H9 (cell line): ENCODE measurements around the gene NOTCH1. TPM values are rescaled to one million over a fixed set of nuclear protein-coding genes. Genes with fewer than 3 reads are reported as not detected.

Source experiments
- DNase-seq: peaks from one replicate; pipeline ENCODE4 v3.0.0-alpha.2; 2017
- H2AFZ ChIP-seq: one replicate; pipeline ENCODE4 v1.6.1; 2013; ENCODE audit warnings: mild to moderate bottlenecking, low read length, control low read depth, moderate library complexity
- H2AK5ac ChIP-seq: 2 replicates; pipeline ENCODE4 v1.6.1; 2013; ENCODE audit warnings: low read length, control low read depth, mixed read lengths; ENCODE audit not compliant: insufficient read length
- H2BK120ac ChIP-seq: one replicate; pipeline ENCODE4 v1.6.1; 2013; ENCODE audit warnings: low read depth, mild to moderate bottlenecking, low read length, control low read depth, inconsistent platforms; ENCODE audit not compliant: poor library complexity, severe bottlenecking
- H2BK12ac ChIP-seq: 2 replicates; pipeline ENCODE4 v1.6.1; 2013; ENCODE audit warnings: low read length, control low read depth, mixed read lengths, low read depth; ENCODE audit not compliant: insufficient read length
- H2BK15ac ChIP-seq: 2 replicates; pipeline ENCODE4 v1.6.1; 2013; ENCODE audit warnings: low read depth, low read length, control low read depth
- H2BK20ac ChIP-seq: one replicate; pipeline ENCODE4 v1.6.1; 2013; ENCODE audit warnings: low read depth, mild to moderate bottlenecking, low read length, control low read depth, inconsistent platforms; ENCODE audit not compliant: poor library complexity, severe bottlenecking
- H2BK5ac ChIP-seq: 2 replicates; pipeline ENCODE4 v1.6.1; 2013; ENCODE audit warnings: low read length, control low read depth, mixed read lengths; ENCODE audit not compliant: insufficient read length
- H3K14ac ChIP-seq: 2 replicates; pipeline ENCODE4 v1.6.1; 2013; ENCODE audit warnings: low read length, control low read depth; ENCODE audit not compliant: insufficient read depth
- H3K18ac ChIP-seq: 2 replicates; pipeline ENCODE4 v1.6.1; 2013; ENCODE audit warnings: low read depth, mild to moderate bottlenecking, mixed read lengths, low read length, control low read depth; ENCODE audit not compliant: insufficient read length
- H3K23ac ChIP-seq: 2 replicates; pipeline ENCODE4 v1.6.1; 2013; ENCODE audit warnings: low read length, control low read depth, mixed read lengths, low read depth; ENCODE audit not compliant: insufficient read length
- H3K23me2 ChIP-seq: 2 replicates; pipeline ENCODE4 v1.6.1; 2013; ENCODE audit warnings: low read depth, mild to moderate bottlenecking, mixed read lengths, low read length, control low read depth; ENCODE audit not compliant: insufficient read length, poor library complexity, severe bottlenecking
- H3K27ac ChIP-seq: 2 replicates; pipeline ENCODE4 v1.5.1; 2013; ENCODE audit warnings: low read length, control low read depth, mixed read lengths, low read depth; ENCODE audit not compliant: insufficient read length
- H3K27me3 ChIP-seq: 2 replicates; pipeline ENCODE4 v1.6.1; 2013; ENCODE audit warnings: low read length, control low read depth, inconsistent platforms; ENCODE audit not compliant: insufficient read depth
- H3K4ac ChIP-seq: 2 replicates; pipeline ENCODE4 v1.6.1; 2013; ENCODE audit warnings: low read depth, mild to moderate bottlenecking, control low read depth, inconsistent platforms, low read length, moderate library complexity
- H3K4me1 ChIP-seq: 2 replicates; pipeline ENCODE4 v1.6.1; 2013; ENCODE audit warnings: low read length, control low read depth, inconsistent platforms; ENCODE audit not compliant: insufficient read depth
- H3K4me2 ChIP-seq: 2 replicates; pipeline ENCODE4 v1.6.1; 2013; ENCODE audit warnings: low read length, control low read depth, mixed read lengths; ENCODE audit not compliant: insufficient read length, insufficient read depth
- H3K56ac ChIP-seq: 2 replicates; pipeline ENCODE4 v1.6.1; 2013; ENCODE audit warnings: low read depth, mild to moderate bottlenecking, mixed read lengths, low read length, control low read depth; ENCODE audit not compliant: insufficient read length
- H3K79me1 ChIP-seq: 2 replicates; pipeline ENCODE4 v1.6.1; 2013; ENCODE audit warnings: low read depth, mild to moderate bottlenecking, moderate library complexity, low read length, control low read depth, inconsistent platforms; ENCODE audit not compliant: insufficient read depth, poor library complexity, severe bottlenecking
- H3K79me2 ChIP-seq: 2 replicates; pipeline ENCODE4 v1.6.1; 2013; ENCODE audit warnings: low read length, control low read depth, inconsistent platforms; ENCODE audit not compliant: insufficient read depth
- H3K9ac ChIP-seq: 2 replicates; pipeline ENCODE4 v1.6.1; 2013; ENCODE audit warnings: low read length, control low read depth, mixed read lengths; ENCODE audit not compliant: insufficient read length; ENCODE audit errors: extremely low read depth
- H3K9me3 ChIP-seq: one replicate; pipeline ENCODE4 v1.6.1; 2013; ENCODE audit warnings: low read depth, low read length, inconsistent platforms; ENCODE audit not compliant: control insufficient read depth
- H3T11ph ChIP-seq: one replicate; pipeline ENCODE4 v1.6.1; 2013; ENCODE audit warnings: mild to moderate bottlenecking, low read length, control low read depth, inconsistent platforms
- H4K20me1 ChIP-seq: one replicate; pipeline ENCODE4 v1.6.1; 2013; ENCODE audit not compliant: control insufficient read depth, insufficient read length, insufficient read depth
- H4K5ac ChIP-seq: 2 replicates; pipeline ENCODE4 v1.6.1; 2013; ENCODE audit warnings: low read depth, mild to moderate bottlenecking, mixed read lengths, low read length, control low read depth; ENCODE audit not compliant: insufficient read length
- H4K8ac ChIP-seq: replicated peaks from 2 replicates; pipeline ENCODE4 v1.6.1; 2013; ENCODE audit warnings: low read length, control low read depth, mixed read lengths, low read depth; ENCODE audit not compliant: insufficient read length
- H4K91ac ChIP-seq: 2 replicates; pipeline ENCODE4 v1.6.1; 2013; ENCODE audit warnings: low read depth, mild to moderate bottlenecking, moderate library complexity, mixed read lengths, low read length, control low read depth; ENCODE audit not compliant: insufficient read length
- H3K27ac Mint-ChIP-seq, 3 experiments: 2 replicates in 2 of 3; 3 replicates in 1 of 3; pipeline ENCODE4 v1.8.0; 2020 to 2021; ENCODE audit warnings: mixed read lengths in 3 of 3, mild to moderate bottlenecking in 1 of 3, moderate library complexity in 1 of 3
- H3K27me3 Mint-ChIP-seq: 2 replicates; pipeline ENCODE4 v1.8.0; 2021; ENCODE audit warnings: low read depth, mild to moderate bottlenecking, moderate library complexity, mixed read lengths
- H3K36me3 Mint-ChIP-seq, 3 experiments: 2 replicates in 2 of 3; 3 replicates in 1 of 3; pipeline ENCODE4 v1.8.0; 2020 to 2021; ENCODE audit warnings: low read depth in 3 of 3, mixed read lengths in 3 of 3; ENCODE audit not compliant: insufficient read depth in 1 of 3
- H3K4me1 Mint-ChIP-seq, 2 experiments: 2 replicates each; pipeline ENCODE4 v1.8.0; 2020; ENCODE audit warnings: mixed read lengths in 2 of 2
- H3K4me3 Mint-ChIP-seq, 2 experiments: 2 replicates in 1 of 2; 3 replicates in 1 of 2; pipeline ENCODE4 v1.8.0; 2020 to 2021; ENCODE audit warnings: mild to moderate bottlenecking in 2 of 2, mixed read lengths in 2 of 2, moderate library complexity in 1 of 2
- H3K9me3 Mint-ChIP-seq, 2 experiments: 2 replicates in 1 of 2; 3 replicates in 1 of 2; pipeline ENCODE4 v1.8.0; 2020; ENCODE audit warnings: mild to moderate bottlenecking in 2 of 2, mixed read lengths in 2 of 2, moderate library complexity in 1 of 2
- WGBS: extraction: QIAGEN DNeasy Blood & Tissue Kit; methylation state at CpG from one replicate; pipeline ENCODE4 v1.1.7; 2013; ENCODE audit warnings: missing lambda C conversion rate, low lambda C conversion rate, mixed read lengths; ENCODE audit not compliant: insufficient read length; ENCODE audit errors: extremely low coverage; 5-methylcytosine and 5-hydroxymethylcytosine counted together
- total RNA-seq: library from RNA; stranded (reverse); gene quantifications from 2 replicates; pipeline ENCODE4 v1.2.1, GENCODE V29; 2021
- TF ChIP-seq, protein P1 (sequence below): fragments of 200-600 bp; sonication (generic); conservative IDR thresholded peaks from 3 replicates; pipeline ENCODE4 v1.8.0; 2021; ENCODE audit warnings: antibody characterized with exemption, mild to moderate bottlenecking

The NOTCH1 gene
- total RNA-seq, 1 experiment from 2014 or later: 71.6 TPM

DNA sequence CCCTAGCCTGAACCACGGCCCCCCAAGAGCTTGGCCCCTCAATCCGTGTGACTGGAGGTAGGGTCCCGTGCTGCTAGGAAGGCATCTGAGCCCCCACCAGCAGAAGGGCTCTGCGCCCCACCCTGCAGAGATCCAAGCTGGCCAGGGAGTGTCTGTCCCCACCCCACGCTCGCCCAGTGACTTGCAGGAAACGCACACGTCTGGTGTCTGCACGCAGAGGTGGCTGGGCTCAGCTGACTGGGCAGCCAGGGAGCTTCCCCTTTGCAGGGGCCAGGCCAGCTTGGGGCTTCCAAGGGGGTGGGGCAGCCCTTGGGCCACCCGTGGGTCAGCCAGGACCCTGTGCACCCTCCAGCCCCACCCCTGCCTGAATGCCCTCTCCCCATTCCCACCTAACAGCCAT, 24.3 kb downstream of the NOTCH1 start:
- H3K9me3 Mint-ChIP-seq: no peaks in the 10 kb centered on the region
- H3K56ac ChIP-seq: no peak overlapping the region
- H4K91ac ChIP-seq: no peak overlapping the region
- H4K8ac ChIP-seq: no peak overlapping the region
- no peak overlapping the region for H2AFZ ChIP-seq
- H3K23ac ChIP-seq: no peak overlapping the region
- H3K9me3 ChIP-seq: no peaks in the 10 kb centered on the region
- no peak overlapping the region for H3K18ac ChIP-seq
- H3K4me3 Mint-ChIP-seq: no peak overlapping the region
- no peak overlapping the region for H2BK120ac ChIP-seq
- no peak overlapping the region for H2BK12ac ChIP-seq
- H3K9ac ChIP-seq: no peak overlapping the region
- no peaks in the 10 kb centered on the region for H3K4me1 ChIP-seq
- no peak overlapping the region for H3K4ac ChIP-seq
- H3K23me2 ChIP-seq: no peaks in the 10 kb centered on the region
- H3K79me2 ChIP-seq: peaks cover 2% of the 10 kb centered on the region; the same call in 1 of the 2 replicates
- no peak overlapping the region for H2AK5ac ChIP-seq
- H3K79me1 ChIP-seq: no peaks in the 10 kb centered on the region
- H3K36me3 Mint-ChIP-seq: peaks cover 2 to 20% (median 19%) of the 10 kb centered on the region in 3 experiments; a peak in 6 of 7 replicates
- no peak overlapping the region for H2BK15ac ChIP-seq
- DNase-seq: no peak
- TF ChIP-seq, protein P1, sequence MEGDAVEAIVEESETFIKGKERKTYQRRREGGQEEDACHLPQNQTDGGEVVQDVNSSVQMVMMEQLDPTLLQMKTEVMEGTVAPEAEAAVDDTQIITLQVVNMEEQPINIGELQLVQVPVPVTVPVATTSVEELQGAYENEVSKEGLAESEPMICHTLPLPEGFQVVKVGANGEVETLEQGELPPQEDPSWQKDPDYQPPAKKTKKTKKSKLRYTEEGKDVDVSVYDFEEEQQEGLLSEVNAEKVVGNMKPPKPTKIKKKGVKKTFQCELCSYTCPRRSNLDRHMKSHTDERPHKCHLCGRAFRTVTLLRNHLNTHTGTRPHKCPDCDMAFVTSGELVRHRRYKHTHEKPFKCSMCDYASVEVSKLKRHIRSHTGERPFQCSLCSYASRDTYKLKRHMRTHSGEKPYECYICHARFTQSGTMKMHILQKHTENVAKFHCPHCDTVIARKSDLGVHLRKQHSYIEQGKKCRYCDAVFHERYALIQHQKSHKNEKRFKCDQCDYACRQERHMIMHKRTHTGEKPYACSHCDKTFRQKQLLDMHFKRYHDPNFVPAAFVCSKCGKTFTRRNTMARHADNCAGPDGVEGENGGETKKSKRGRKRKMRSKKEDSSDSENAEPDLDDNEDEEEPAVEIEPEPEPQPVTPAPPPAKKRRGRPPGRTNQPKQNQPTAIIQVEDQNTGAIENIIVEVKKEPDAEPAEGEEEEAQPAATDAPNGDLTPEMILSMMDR: no peak
- no peaks in the 10 kb centered on the region for H3K27me3 ChIP-seq
- peaks cover 0 to 4% of the 10 kb centered on the region in 2 experiments; a peak in 2 of 4 replicates for H3K4me1 Mint-ChIP-seq
- no peak overlapping the region for H3K14ac ChIP-seq
- no peaks in the 10 kb centered on the region for H3K27me3 Mint-ChIP-seq
- peak overlapping the region in 1 of 3 experiments; percentile 70; a peak in 1 of 7 replicates for H3K27ac Mint-ChIP-seq
- no peak overlapping the region for H2BK20ac ChIP-seq
- H3T11ph ChIP-seq: no peak overlapping the region
- no peak overlapping the region for H4K5ac ChIP-seq
- WGBS: no CpG with 5 or more reads among the region's 10 CpGs
- H3K4me2 ChIP-seq: no peak overlapping the region
- H2BK5ac ChIP-seq: no peak overlapping the region
- no peak overlapping the region for H3K27ac ChIP-seq
- no peaks in the 10 kb centered on the region for H4K20me1 ChIP-seq
